ENCODE results near the gene STARD6. TPM values are rescaled to one million over a fixed set of nuclear protein-coding genes. Genes with fewer than 3 reads are reported as not detected.

The STARD6 gene
- total RNA-seq, 1 experiment from 2014 or later: not detected

DNA sequence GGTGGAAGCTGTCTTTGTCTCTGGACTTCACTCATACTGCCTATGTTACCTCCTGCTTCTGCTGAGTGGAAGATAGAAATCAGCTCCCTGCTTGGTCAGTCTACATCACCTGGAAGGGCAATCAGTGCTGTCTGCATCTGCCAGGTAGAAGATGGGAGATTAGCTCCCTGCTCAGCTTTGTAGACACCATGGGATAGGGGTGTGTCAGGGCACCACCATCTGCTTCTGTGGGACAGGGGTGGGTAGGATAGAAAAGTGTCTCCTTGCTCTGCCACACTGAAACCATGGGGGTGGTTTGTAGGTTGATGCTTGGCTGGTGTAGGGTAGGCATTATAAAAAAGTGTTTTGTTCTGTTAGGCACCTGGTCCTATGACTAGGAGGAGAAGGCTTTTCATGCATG lies 34.1 kb downstream of the STARD6 start:
- peaks cover 7% of the 10 kb centered on the region for H3K4me1 Mint-ChIP-seq
- no peak overlapping the region for H3K27ac Mint-ChIP-seq
- POLR2A ChIA-PET: no interaction called here
- no peaks in the 10 kb centered on the region for H3K27me3 Mint-ChIP-seq (ENCODE audit: low read depth)
- H3K4me3 Mint-ChIP-seq: no peak overlapping the region
- no peaks in the 10 kb centered on the region for H3K36me3 Mint-ChIP-seq
- CTCF ChIA-PET: no interaction called here
- no peaks in the 10 kb centered on the region for H3K9me3 Mint-ChIP-seq
- TF ChIP-seq JUN (CRISPR knock-in tag; IDR thresholded peaks at IDR 0.05): no peak
- TF ChIP-seq ESRRA (CRISPR knock-in tag; IDR thresholded peaks at IDR 0.05; ENCODE audit: borderline replicate concordance): no peak
- TF ChIP-seq, protein P1, sequence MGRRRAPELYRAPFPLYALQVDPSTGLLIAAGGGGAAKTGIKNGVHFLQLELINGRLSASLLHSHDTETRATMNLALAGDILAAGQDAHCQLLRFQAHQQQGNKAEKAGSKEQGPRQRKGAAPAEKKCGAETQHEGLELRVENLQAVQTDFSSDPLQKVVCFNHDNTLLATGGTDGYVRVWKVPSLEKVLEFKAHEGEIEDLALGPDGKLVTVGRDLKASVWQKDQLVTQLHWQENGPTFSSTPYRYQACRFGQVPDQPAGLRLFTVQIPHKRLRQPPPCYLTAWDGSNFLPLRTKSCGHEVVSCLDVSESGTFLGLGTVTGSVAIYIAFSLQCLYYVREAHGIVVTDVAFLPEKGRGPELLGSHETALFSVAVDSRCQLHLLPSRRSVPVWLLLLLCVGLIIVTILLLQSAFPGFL (CRISPR knock-in tag; IDR thresholded peaks at IDR 0.05; ENCODE audit: borderline replicate concordance): no peak
- TF ChIP-seq ZNF219 (CRISPR knock-in tag; IDR thresholded peaks at IDR 0.05; ENCODE audit: borderline replicate concordance): no peak
- no peak for TF ChIP-seq SP1 (CRISPR knock-in tag; conservative IDR thresholded peaks at IDR 0.05)
- TF ChIP-seq ZNF416 (CRISPR knock-in tag; IDR thresholded peaks at IDR 0.05): no peak
- no peak for TF ChIP-seq ZNF671 (CRISPR knock-in tag; IDR thresholded peaks at IDR 0.05)
- TF ChIP-seq, protein P2, sequence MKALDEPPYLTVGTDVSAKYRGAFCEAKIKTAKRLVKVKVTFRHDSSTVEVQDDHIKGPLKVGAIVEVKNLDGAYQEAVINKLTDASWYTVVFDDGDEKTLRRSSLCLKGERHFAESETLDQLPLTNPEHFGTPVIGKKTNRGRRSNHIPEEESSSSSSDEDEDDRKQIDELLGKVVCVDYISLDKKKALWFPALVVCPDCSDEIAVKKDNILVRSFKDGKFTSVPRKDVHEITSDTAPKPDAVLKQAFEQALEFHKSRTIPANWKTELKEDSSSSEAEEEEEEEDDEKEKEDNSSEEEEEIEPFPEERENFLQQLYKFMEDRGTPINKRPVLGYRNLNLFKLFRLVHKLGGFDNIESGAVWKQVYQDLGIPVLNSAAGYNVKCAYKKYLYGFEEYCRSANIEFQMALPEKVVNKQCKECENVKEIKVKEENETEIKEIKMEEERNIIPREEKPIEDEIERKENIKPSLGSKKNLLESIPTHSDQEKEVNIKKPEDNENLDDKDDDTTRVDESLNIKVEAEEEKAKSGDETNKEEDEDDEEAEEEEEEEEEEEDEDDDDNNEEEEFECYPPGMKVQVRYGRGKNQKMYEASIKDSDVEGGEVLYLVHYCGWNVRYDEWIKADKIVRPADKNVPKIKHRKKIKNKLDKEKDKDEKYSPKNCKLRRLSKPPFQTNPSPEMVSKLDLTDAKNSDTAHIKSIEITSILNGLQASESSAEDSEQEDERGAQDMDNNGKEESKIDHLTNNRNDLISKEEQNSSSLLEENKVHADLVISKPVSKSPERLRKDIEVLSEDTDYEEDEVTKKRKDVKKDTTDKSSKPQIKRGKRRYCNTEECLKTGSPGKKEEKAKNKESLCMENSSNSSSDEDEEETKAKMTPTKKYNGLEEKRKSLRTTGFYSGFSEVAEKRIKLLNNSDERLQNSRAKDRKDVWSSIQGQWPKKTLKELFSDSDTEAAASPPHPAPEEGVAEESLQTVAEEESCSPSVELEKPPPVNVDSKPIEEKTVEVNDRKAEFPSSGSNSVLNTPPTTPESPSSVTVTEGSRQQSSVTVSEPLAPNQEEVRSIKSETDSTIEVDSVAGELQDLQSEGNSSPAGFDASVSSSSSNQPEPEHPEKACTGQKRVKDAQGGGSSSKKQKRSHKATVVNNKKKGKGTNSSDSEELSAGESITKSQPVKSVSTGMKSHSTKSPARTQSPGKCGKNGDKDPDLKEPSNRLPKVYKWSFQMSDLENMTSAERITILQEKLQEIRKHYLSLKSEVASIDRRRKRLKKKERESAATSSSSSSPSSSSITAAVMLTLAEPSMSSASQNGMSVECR (CRISPR knock-in tag; IDR thresholded peaks at IDR 0.05; ENCODE audit: borderline replicate concordance): no peak
- TF ChIP-seq, protein P3, sequence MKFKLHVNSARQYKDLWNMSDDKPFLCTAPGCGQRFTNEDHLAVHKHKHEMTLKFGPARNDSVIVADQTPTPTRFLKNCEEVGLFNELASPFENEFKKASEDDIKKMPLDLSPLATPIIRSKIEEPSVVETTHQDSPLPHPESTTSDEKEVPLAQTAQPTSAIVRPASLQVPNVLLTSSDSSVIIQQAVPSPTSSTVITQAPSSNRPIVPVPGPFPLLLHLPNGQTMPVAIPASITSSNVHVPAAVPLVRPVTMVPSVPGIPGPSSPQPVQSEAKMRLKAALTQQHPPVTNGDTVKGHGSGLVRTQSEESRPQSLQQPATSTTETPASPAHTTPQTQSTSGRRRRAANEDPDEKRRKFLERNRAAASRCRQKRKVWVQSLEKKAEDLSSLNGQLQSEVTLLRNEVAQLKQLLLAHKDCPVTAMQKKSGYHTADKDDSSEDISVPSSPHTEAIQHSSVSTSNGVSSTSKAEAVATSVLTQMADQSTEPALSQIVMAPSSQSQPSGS (CRISPR knock-in tag; IDR thresholded peaks at IDR 0.05; ENCODE audit: borderline replicate concordance, low read depth): no peak
- no peak for TF ChIP-seq RORB (CRISPR knock-in tag; IDR thresholded peaks at IDR 0.05)
- no peak for TF ChIP-seq ATF1 (CRISPR knock-in tag; IDR thresholded peaks at IDR 0.05)
- no peak for TF ChIP-seq ZNF232 (CRISPR knock-in tag; IDR thresholded peaks at IDR 0.05)
- TF ChIP-seq SOX15 (CRISPR knock-in tag; IDR thresholded peaks at IDR 0.05): no peak
- no peak for TF ChIP-seq HMGA2 (CRISPR knock-in tag; IDR thresholded peaks at IDR 0.05)
- TF ChIP-seq, protein P4, sequence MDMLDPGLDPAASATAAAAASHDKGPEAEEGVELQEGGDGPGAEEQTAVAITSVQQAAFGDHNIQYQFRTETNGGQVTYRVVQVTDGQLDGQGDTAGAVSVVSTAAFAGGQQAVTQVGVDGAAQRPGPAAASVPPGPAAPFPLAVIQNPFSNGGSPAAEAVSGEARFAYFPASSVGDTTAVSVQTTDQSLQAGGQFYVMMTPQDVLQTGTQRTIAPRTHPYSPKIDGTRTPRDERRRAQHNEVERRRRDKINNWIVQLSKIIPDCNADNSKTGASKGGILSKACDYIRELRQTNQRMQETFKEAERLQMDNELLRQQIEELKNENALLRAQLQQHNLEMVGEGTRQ (CRISPR knock-in tag; IDR thresholded peaks at IDR 0.05): no peak
- TF ChIP-seq, protein P5, sequence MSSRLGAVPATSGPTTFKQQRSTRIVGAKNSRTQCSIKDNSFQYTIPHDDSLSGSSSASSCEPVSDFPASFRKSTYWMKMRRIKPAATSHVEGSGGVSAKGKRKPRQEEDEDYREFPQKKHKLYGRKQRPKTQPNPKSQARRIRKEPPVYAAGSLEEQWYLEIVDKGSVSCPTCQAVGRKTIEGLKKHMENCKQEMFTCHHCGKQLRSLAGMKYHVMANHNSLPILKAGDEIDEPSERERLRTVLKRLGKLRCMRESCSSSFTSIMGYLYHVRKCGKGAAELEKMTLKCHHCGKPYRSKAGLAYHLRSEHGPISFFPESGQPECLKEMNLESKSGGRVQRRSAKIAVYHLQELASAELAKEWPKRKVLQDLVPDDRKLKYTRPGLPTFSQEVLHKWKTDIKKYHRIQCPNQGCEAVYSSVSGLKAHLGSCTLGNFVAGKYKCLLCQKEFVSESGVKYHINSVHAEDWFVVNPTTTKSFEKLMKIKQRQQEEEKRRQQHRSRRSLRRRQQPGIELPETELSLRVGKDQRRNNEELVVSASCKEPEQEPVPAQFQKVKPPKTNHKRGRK (CRISPR knock-in tag; IDR thresholded peaks at IDR 0.05; ENCODE audit: borderline replicate concordance): no peak
- DNase-seq (ENCODE audit: low spot score): no peak
- ATAC-seq: no peak
